DOHH2 (cell line): ENCODE data around the gene GJB6.
"Not testable (repeated sequence)": the region's sequence is repeated elsewhere in the genome, so short reads cannot be mapped to it uniquely, and the experiment has no call there.

ENCODE experiments used
- EZH2phosphoT487 ChIP-seq: fragments of 200-600 bp; sonication (generic); IDR thresholded peaks from 2 replicates; pipeline ENCODE4 v1.6.1; 2017; ENCODE audit warnings: borderline replicate concordance, mild to moderate bottlenecking, antibody characterized with exemption, low read length, moderate library complexity, mixed read lengths
- TF ChIP-seq, protein P1 (sequence below): fragments of 200-600 bp; sonication (generic); IDR thresholded peaks from one replicate; pipeline ENCODE4 v1.5.1; 2014; ENCODE audit warnings: antibody characterized with exemption, mild to moderate bottlenecking, low read depth, low read length; ENCODE audit not compliant: poor library complexity, severe bottlenecking

DNA sequence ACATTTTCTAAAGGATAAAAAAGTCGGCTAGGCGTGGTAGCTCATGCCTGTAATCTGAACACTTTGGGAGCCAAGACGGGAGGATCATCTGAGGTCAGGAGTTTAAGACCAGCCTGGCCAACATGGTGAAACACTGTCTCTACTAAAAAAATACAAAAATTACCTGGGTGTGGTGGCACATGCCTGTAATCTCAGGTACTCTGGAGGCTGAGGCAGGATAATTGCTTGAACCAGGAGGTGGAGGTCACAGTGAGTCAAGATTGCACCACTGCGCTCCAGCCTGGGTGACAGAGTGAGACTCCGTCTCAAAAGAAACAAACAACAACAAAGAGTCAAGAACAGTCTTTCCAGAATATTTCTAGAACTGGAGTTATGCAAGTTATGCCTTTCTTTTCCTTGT lies 44.8 kb upstream of the GJB6 start:
- TF ChIP-seq, protein P1, sequence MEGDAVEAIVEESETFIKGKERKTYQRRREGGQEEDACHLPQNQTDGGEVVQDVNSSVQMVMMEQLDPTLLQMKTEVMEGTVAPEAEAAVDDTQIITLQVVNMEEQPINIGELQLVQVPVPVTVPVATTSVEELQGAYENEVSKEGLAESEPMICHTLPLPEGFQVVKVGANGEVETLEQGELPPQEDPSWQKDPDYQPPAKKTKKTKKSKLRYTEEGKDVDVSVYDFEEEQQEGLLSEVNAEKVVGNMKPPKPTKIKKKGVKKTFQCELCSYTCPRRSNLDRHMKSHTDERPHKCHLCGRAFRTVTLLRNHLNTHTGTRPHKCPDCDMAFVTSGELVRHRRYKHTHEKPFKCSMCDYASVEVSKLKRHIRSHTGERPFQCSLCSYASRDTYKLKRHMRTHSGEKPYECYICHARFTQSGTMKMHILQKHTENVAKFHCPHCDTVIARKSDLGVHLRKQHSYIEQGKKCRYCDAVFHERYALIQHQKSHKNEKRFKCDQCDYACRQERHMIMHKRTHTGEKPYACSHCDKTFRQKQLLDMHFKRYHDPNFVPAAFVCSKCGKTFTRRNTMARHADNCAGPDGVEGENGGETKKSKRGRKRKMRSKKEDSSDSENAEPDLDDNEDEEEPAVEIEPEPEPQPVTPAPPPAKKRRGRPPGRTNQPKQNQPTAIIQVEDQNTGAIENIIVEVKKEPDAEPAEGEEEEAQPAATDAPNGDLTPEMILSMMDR, result not testable (repeated sequence)
- TF ChIP-seq EZH2phosphoT487, result not testable (repeated sequence)
